SK-N-SH (cell line): ENCODE data around the gene RAB7B. TPM values are rescaled to one million over a fixed set of nuclear protein-coding genes. Genes with fewer than 3 reads are reported as not detected.

ENCODE experiments used
- CTCF ChIA-PET: fragments of 300-600, 350-600 bp; formaldehyde crosslinking; extraction: SDS; loops from one replicate; lab custom pipeline; 2021; lab: Yijun Ruan, JAX
- POLR2A ChIA-PET: fragments of 350-600 bp; sonication (Branson Sonifier 250); formaldehyde crosslinking; extraction: SDS; loops from one replicate; lab custom pipeline; 2020; ENCODE audit warnings: antibody characterized with exemption, inconsistent platforms; lab: Yijun Ruan, JAX
- DNase-seq: peaks from one replicate; pipeline ENCODE4 v3.0.0; 2012
- H2AFZ ChIP-seq: fragments of 200-600 bp; sonication (generic); 2 replicates; pipeline ENCODE4 v1.8.1; 2016; ENCODE audit warnings: antibody characterized with exemption, mild to moderate bottlenecking, low read depth
- H3F3A ChIP-seq: fragments of 200-600 bp; sonication (generic); replicated peaks from 2 replicates; pipeline ENCODE3; 2016; ENCODE audit warnings: antibody characterized with exemption, mild to moderate bottlenecking; ENCODE audit not compliant: insufficient read depth
- H3K27ac ChIP-seq, 2 experiments: fragments of 200-500 bp in 1 of 2; fragments of 200-600 bp in 1 of 2; sonication (Bioruptor generic) in 1 of 2; sonication (generic), shearing (Covaris generic) in 1 of 2; 2 replicates each; pipeline versions ENCODE4 v1.5.1 to v1.6.1; 2014 to 2016; ENCODE audit warnings: low read depth in 2 of 2, inconsistent platforms in 1 of 2, low read length in 1 of 2, mild to moderate bottlenecking in 1 of 2, mixed read lengths in 1 of 2
- H3K27me3 ChIP-seq: fragments of 200-600 bp; sonication (generic), shearing (Covaris generic); 2 replicates; pipeline ENCODE4 v1.6.1; 2016; ENCODE audit warnings: mixed run types; ENCODE audit not compliant: insufficient read depth
- H3K36me3 ChIP-seq, 2 experiments: fragments of 200-500 bp in 1 of 2; fragments of 200-600 bp in 1 of 2; sonication (Bioruptor generic) in 1 of 2; sonication (generic) in 1 of 2; replicated peaks in 1 of 2; 2 replicates each; pipeline versions ENCODE3 to v1.5.1; 2014 to 2016; ENCODE audit warnings: low read length in 1 of 2, mild to moderate bottlenecking in 1 of 2; ENCODE audit not compliant: insufficient read depth in 2 of 2, control insufficient read depth in 1 of 2
- H3K4me1 ChIP-seq, 2 experiments: fragments of 200-500 bp in 1 of 2; fragments of 200-600 bp in 1 of 2; sonication (Bioruptor generic) in 1 of 2; sonication (generic), shearing (Covaris generic) in 1 of 2; 2 replicates each; pipeline versions ENCODE4 v1.5.1 to v1.6.1; 2014 to 2016; ENCODE audit warnings: low read depth in 1 of 2, low read length in 1 of 2, mixed run types in 1 of 2; ENCODE audit not compliant: insufficient read depth in 2 of 2, control insufficient read depth in 1 of 2
- H3K4me2 ChIP-seq: fragments of 200-600 bp; sonication (generic), shearing (Covaris generic); 2 replicates; pipeline ENCODE4 v1.6.1; 2017; ENCODE audit warnings: mixed run types
- H3K4me3 ChIP-seq, 2 experiments: fragments of 200-500 bp in 1 of 2; fragments of 200-600 bp in 1 of 2; sonication (Bioruptor generic) in 1 of 2; sonication (generic), shearing (Covaris generic) in 1 of 2; 2 replicates each; pipeline versions ENCODE4 v1.5.1 to v1.8.1; 2014 to 2016; ENCODE audit warnings: low read depth in 2 of 2, inconsistent platforms in 1 of 2, low read length in 1 of 2, mild to moderate bottlenecking in 1 of 2, mixed read lengths in 1 of 2, moderate library complexity in 1 of 2
- H3K79me2 ChIP-seq: fragments of 200-600 bp; sonication (generic); 2 replicates; pipeline ENCODE4 v1.8.1; 2017; ENCODE audit warnings: mild to moderate bottlenecking; ENCODE audit not compliant: insufficient read depth
- H3K9ac ChIP-seq: fragments of 200-600 bp; sonication (generic); 2 replicates; pipeline ENCODE4 v1.6.1; 2017; ENCODE audit warnings: mixed run types
- H3K9me2 ChIP-seq: fragments of 200-600 bp; sonication (generic); 2 replicates; pipeline ENCODE4 v1.6.1; 2017; ENCODE audit warnings: mixed run types
- H3K9me3 ChIP-seq: fragments of 200-600 bp; sonication (generic); 2 replicates; pipeline ENCODE4 v1.6.1; 2017; ENCODE audit warnings: mixed run types, mild to moderate bottlenecking, moderate library complexity
- H4K20me1 ChIP-seq: fragments of 200-600 bp; sonication (generic); 2 replicates; pipeline ENCODE4 v1.6.1; 2017; ENCODE audit warnings: mild to moderate bottlenecking, mixed run types; ENCODE audit not compliant: insufficient read depth
- FOSL2 ChIP-seq: IDR thresholded peaks from 2 replicates; pipeline ENCODE4 v1.4.0; 2012; ENCODE audit warnings: low read depth, mild to moderate bottlenecking, moderate library complexity, borderline replicate concordance
- FOXJ3 ChIP-seq: sonication (generic); formaldehyde crosslinking; IDR thresholded peaks from 2 replicates; pipeline ENCODE4 v1.5.1; 2020; ENCODE audit warnings: mild to moderate bottlenecking, missing genetic modification reagents
- GABPA ChIP-seq: IDR thresholded peaks from 2 replicates; pipeline ENCODE4 v1.4.0; 2012; ENCODE audit warnings: low read depth, mild to moderate bottlenecking
- GATA2 ChIP-seq: sonication (generic); formaldehyde crosslinking; IDR thresholded peaks from 2 replicates; pipeline ENCODE4 v1.5.0; 2020; ENCODE audit warnings: mild to moderate bottlenecking, missing genetic modification reagents
- JUND ChIP-seq: IDR thresholded peaks from 2 replicates; pipeline ENCODE4 v1.4.0; 2012
- MXI1 ChIP-seq: IDR thresholded peaks from 2 replicates; pipeline ENCODE4 v1.6.1; 2012; ENCODE audit warnings: mild to moderate bottlenecking, low read depth, low read length, improper control_type of control experiment
- NFIC ChIP-seq: IDR thresholded peaks from 2 replicates; pipeline ENCODE4 v1.4.0; 2012; ENCODE audit warnings: borderline replicate concordance
- NRF1 ChIP-seq: IDR thresholded peaks from 2 replicates; pipeline ENCODE4 v1.6.1; 2012; ENCODE audit warnings: low read depth, mild to moderate bottlenecking, low read length
- PBX3 ChIP-seq: IDR thresholded peaks from 2 replicates; pipeline ENCODE4; 2012
- POLR2AphosphoS5 ChIP-seq: IDR thresholded peaks from 2 replicates; pipeline ENCODE4 v1.6.1; 2012; ENCODE audit warnings: low read depth, low read length
- RAD21 ChIP-seq: IDR thresholded peaks from 2 replicates; pipeline ENCODE4 v1.6.1; 2012; ENCODE audit warnings: mild to moderate bottlenecking, low read length
- RCOR1 ChIP-seq: fragments of 150-350 bp; IDR thresholded peaks from 2 replicates; pipeline ENCODE4 v1.6.1; 2017; ENCODE audit warnings: antibody characterized with exemption, low read length
- SIN3A ChIP-seq: IDR thresholded peaks from 2 replicates; pipeline ENCODE4 v1.6.1; 2012; ENCODE audit warnings: low read depth, mild to moderate bottlenecking, low read length, moderate library complexity, borderline replicate concordance
- SMC3 ChIP-seq: IDR thresholded peaks from 2 replicates; pipeline ENCODE4 v1.6.1; 2012; ENCODE audit warnings: low read depth, low read length, improper control_type of control experiment
- TAF1 ChIP-seq: IDR thresholded peaks from 2 replicates; pipeline ENCODE4 v1.6.1; 2012; ENCODE audit warnings: low read depth, mild to moderate bottlenecking, low read length, moderate library complexity, borderline replicate concordance
- TCF12 ChIP-seq: IDR thresholded peaks from 2 replicates; pipeline ENCODE4 v1.4.0; 2012
- TEAD4 ChIP-seq: IDR thresholded peaks from 2 replicates; pipeline ENCODE4 v1.4.0; 2012; ENCODE audit warnings: mild to moderate bottlenecking, borderline replicate concordance; ENCODE audit not compliant: insufficient read depth
- YY1 ChIP-seq: IDR thresholded peaks from 2 replicates; pipeline ENCODE4 v1.4.0; 2012; ENCODE audit warnings: low read depth, mild to moderate bottlenecking
- WGBS: methylation state at CpG from one replicate; pipeline ENCODE4 v1.1.6; 2017; ENCODE audit warnings: low lambda C conversion rate; 5-methylcytosine and 5-hydroxymethylcytosine counted together
- polyA plus RNA-seq, 3 experiments: library from polyadenylated mRNA; depleted of rRNA; stranded (reverse); fragments of >200 nt; gene quantifications; 2 replicates each; pipeline ENCODE4 v1.2.3, GENCODE V29; 2012
- TF ChIP-seq, protein P1 (sequence below): IDR thresholded peaks from 2 replicates; pipeline ENCODE4 v1.6.1; 2012; ENCODE audit warnings: mild to moderate bottlenecking, low read depth, low read length, moderate library complexity
- TF ChIP-seq, protein P2 (sequence below): fragments of 200-600 bp; sonication (generic); IDR thresholded peaks from 2 replicates; pipeline ENCODE4 v1.6.1; 2017; ENCODE audit warnings: antibody characterized with exemption, mild to moderate bottlenecking, moderate library complexity

Gene RAB7B
- polyA plus RNA-seq, 1 of the 3 experiments (the other 2 are of a cell fraction), result 0.15 TPM

GRCh38 chr1:205986292-205986691 lies 16.9 kb downstream of the RAB7B start:
- ChIA-PET POLR2A (no interaction called here), CTCF (interaction anchor here (0.9 to 12.5 kb wide), 7 partner anchors 8 to 193 kb away, joined by 3 to 366 read pairs (median 5); no protein-coding TSS in a partner anchor)
- Histone ChIP-seq H3K27me3 (no peaks in the 10 kb centered on the region; the same call in 1 of the 2 replicates), H3K9ac (no peak overlapping the region), H3K27ac (peak overlapping the region in 1 of 2 experiments; percentile 41; a peak in 2 of 4 replicates), H3F3A (no peaks in the 10 kb centered on the region), H3K36me3 (no peaks in the 10 kb centered on the region), H3K9me2 (no peaks in the 10 kb centered on the region), H3K4me2 (no peak overlapping the region), H4K20me1 (no peaks in the 10 kb centered on the region), H2AFZ (no peak overlapping the region), H3K79me2 (no peaks in the 10 kb centered on the region), H3K4me1 (no peaks in the 10 kb centered on the region; a peak in 1 of 4 replicates), H3K4me3 (no peak overlapping the region), H3K9me3 (no peaks in the 10 kb centered on the region)
- no peak for DNase-seq
- WGBS, result 63% methylated on average over 2 of the region's 3 CpGs
- TF ChIP-seq RAD21, result no peak
- no peak for TF ChIP-seq YY1
- no peak for TF ChIP-seq GATA2 (CRISPR knock-in tag)
- TF ChIP-seq, protein P1, sequence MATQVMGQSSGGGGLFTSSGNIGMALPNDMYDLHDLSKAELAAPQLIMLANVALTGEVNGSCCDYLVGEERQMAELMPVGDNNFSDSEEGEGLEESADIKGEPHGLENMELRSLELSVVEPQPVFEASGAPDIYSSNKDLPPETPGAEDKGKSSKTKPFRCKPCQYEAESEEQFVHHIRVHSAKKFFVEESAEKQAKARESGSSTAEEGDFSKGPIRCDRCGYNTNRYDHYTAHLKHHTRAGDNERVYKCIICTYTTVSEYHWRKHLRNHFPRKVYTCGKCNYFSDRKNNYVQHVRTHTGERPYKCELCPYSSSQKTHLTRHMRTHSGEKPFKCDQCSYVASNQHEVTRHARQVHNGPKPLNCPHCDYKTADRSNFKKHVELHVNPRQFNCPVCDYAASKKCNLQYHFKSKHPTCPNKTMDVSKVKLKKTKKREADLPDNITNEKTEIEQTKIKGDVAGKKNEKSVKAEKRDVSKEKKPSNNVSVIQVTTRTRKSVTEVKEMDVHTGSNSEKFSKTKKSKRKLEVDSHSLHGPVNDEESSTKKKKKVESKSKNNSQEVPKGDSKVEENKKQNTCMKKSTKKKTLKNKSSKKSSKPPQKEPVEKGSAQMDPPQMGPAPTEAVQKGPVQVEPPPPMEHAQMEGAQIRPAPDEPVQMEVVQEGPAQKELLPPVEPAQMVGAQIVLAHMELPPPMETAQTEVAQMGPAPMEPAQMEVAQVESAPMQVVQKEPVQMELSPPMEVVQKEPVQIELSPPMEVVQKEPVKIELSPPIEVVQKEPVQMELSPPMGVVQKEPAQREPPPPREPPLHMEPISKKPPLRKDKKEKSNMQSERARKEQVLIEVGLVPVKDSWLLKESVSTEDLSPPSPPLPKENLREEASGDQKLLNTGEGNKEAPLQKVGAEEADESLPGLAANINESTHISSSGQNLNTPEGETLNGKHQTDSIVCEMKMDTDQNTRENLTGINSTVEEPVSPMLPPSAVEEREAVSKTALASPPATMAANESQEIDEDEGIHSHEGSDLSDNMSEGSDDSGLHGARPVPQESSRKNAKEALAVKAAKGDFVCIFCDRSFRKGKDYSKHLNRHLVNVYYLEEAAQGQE, result no peak
- no peak for TF ChIP-seq SIN3A
- TF ChIP-seq SMC3, result no peak
- no peak for TF ChIP-seq JUND
- TF ChIP-seq NRF1, result no peak
- no peak for TF ChIP-seq TCF12
- TF ChIP-seq FOXJ3, result no peak
- TF ChIP-seq RCOR1, result no peak
- no peak for TF ChIP-seq PBX3
- TF ChIP-seq, protein P2, sequence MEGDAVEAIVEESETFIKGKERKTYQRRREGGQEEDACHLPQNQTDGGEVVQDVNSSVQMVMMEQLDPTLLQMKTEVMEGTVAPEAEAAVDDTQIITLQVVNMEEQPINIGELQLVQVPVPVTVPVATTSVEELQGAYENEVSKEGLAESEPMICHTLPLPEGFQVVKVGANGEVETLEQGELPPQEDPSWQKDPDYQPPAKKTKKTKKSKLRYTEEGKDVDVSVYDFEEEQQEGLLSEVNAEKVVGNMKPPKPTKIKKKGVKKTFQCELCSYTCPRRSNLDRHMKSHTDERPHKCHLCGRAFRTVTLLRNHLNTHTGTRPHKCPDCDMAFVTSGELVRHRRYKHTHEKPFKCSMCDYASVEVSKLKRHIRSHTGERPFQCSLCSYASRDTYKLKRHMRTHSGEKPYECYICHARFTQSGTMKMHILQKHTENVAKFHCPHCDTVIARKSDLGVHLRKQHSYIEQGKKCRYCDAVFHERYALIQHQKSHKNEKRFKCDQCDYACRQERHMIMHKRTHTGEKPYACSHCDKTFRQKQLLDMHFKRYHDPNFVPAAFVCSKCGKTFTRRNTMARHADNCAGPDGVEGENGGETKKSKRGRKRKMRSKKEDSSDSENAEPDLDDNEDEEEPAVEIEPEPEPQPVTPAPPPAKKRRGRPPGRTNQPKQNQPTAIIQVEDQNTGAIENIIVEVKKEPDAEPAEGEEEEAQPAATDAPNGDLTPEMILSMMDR, result no peak
- TF ChIP-seq FOSL2, result no peak
- TF ChIP-seq POLR2AphosphoS5, result no peak
- TF ChIP-seq TAF1, result no peak
- no peak for TF ChIP-seq TEAD4
- TF ChIP-seq NFIC, result no peak
- TF ChIP-seq MXI1, result no peak
- no peak for TF ChIP-seq GABPA
- TF ChIP-seq, all 33 proteins: peak for 0
